Lower leg skin (tissue), 3 donors: ENCODE measurements around the gene PDZD2.

Experiments used
- POLR2A ChIP-seq, 2 donors: fragments of 450-650 bp; IDR thresholded peaks; one replicate each; pipeline ENCODE4 v1.6.1; 2016 to 2017; ENCODE audit warnings: antibody characterized with exemption in 2 of 2, mild to moderate bottlenecking in 1 of 2, moderate library complexity in 1 of 2
- TF ChIP-seq, protein P1 (sequence below), 3 donors: fragments of 450-650 bp; IDR thresholded peaks; one replicate each; pipeline ENCODE4 v1.5.1; 2016; ENCODE audit warnings: antibody characterized with exemption in 3 of 3, mild to moderate bottlenecking in 3 of 3, moderate library complexity in 2 of 3

DNA sequence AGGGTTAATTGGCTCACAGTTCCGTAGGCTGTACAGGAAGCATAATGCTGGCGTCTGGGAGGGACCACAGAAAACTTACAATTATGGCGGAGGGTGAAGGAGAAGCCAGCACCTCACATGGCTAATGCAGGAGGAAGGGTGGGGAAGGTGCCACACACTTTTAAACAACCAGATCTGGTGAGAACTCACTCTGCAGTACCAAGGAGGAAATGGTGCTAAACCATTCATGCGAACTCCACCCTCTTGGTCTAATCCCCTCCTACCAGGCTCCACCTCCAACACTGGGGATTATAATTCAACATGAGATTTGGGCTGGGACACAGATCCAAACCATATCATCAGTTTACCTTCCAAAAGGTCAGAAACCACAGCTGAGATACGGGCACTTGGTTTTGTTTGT is 122.9 kb downstream of the PDZD2 start:
- TF ChIP-seq, protein P1, sequence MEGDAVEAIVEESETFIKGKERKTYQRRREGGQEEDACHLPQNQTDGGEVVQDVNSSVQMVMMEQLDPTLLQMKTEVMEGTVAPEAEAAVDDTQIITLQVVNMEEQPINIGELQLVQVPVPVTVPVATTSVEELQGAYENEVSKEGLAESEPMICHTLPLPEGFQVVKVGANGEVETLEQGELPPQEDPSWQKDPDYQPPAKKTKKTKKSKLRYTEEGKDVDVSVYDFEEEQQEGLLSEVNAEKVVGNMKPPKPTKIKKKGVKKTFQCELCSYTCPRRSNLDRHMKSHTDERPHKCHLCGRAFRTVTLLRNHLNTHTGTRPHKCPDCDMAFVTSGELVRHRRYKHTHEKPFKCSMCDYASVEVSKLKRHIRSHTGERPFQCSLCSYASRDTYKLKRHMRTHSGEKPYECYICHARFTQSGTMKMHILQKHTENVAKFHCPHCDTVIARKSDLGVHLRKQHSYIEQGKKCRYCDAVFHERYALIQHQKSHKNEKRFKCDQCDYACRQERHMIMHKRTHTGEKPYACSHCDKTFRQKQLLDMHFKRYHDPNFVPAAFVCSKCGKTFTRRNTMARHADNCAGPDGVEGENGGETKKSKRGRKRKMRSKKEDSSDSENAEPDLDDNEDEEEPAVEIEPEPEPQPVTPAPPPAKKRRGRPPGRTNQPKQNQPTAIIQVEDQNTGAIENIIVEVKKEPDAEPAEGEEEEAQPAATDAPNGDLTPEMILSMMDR (IDR thresholded peaks at IDR 0.05) = no peak
- no peak for TF ChIP-seq POLR2A (IDR thresholded peaks at IDR 0.05)
